Upper lobe of left lung (tissue), 6 donors: ENCODE data around the gene SDHA. TPM values are rescaled to one million over a fixed set of nuclear protein-coding genes. Genes with fewer than 3 reads are reported as not detected.
"Not testable (repeated sequence)": the region's sequence is repeated elsewhere in the genome, so short reads cannot be mapped to it uniquely, and the experiment has no call there.

Experiments
- ATAC-seq, 2 donors: fragments of 200-7000 bp; cut with Tn5 transposase; one replicate each; pipeline ENCODE4 v1.9.1; 2022; ENCODE audit warnings: mild to moderate bottlenecking in 2 of 2, moderate library complexity in 2 of 2; ENCODE audit not compliant: low FRiP score in 2 of 2
- DNase-seq, 2 donors: peaks; one replicate each; pipeline ENCODE4 v3.0.0-alpha.2; 2019 to 2020
- H3K27ac ChIP-seq, 4 donors: fragments of 200-600 bp; sonication (generic); one replicate each; pipeline ENCODE4 v1.5.1; 2016 to 2019
- H3K27me3 ChIP-seq, 4 donors: fragments of 200-600 bp; sonication (generic); one replicate each; pipeline ENCODE4 v1.5.1; 2017 to 2019
- H3K36me3 ChIP-seq, 4 donors: fragments of 200-600 bp; sonication (generic); one replicate each; pipeline ENCODE4 v1.5.1; 2016 to 2019
- H3K4me1 ChIP-seq, 4 donors: fragments of 200-600 bp; sonication (generic); one replicate each; pipeline ENCODE4 v1.5.1; 2018 to 2019
- H3K4me3 ChIP-seq, 4 donors: fragments of 200-600 bp; sonication (generic); one replicate each; pipeline ENCODE4 v1.5.1; 2017 to 2019; ENCODE audit warnings: mild to moderate bottlenecking in 2 of 4, moderate library complexity in 1 of 4
- H3K9me3 ChIP-seq, 4 donors: fragments of 200-600 bp; sonication (generic); one replicate each; pipeline ENCODE4 v1.5.1; 2018 to 2019
- EP300 ChIP-seq, 4 donors: sonication (generic); formaldehyde crosslinking; IDR thresholded peaks; one replicate each; pipeline ENCODE4 v1.5.1; 2017; ENCODE audit warnings: antibody characterized with exemption in 4 of 4, control low read depth in 2 of 4
- POLR2A ChIP-seq, 4 donors: fragments of 450-650 bp; IDR thresholded peaks; one replicate each; pipeline ENCODE4 v1.5.1; 2016 to 2017; ENCODE audit warnings: antibody characterized with exemption in 4 of 4, mild to moderate bottlenecking in 2 of 4
- POLR2AphosphoS5 ChIP-seq, 2 donors: sonication (generic); formaldehyde crosslinking; IDR thresholded peaks; one replicate each; pipeline ENCODE4 v1.5.1; 2017; ENCODE audit warnings: antibody characterized with exemption in 2 of 2
- WGBS, 2 donors: methylation state at CpG; one replicate each; pipeline ENCODE4 v1.1.5; 2017 to 2018; 5-methylcytosine and 5-hydroxymethylcytosine counted together
- total RNA-seq, 6 donors: library from RNA; depleted of rRNA in 4 of 6; stranded (reverse); fragments of >200 nt in 4 of 6; gene quantifications; one replicate each; pipeline versions ENCODE4 v1.1.0 to v1.2.1, GENCODE V29; 2016 to 2021
- TF ChIP-seq, protein P1 (sequence below), 6 experiments: fragments of 450-650 bp in 4 of 6; fragments of 200-600 bp in 2 of 6; sonication (generic) in 2 of 6; IDR thresholded peaks; one replicate each; pipeline ENCODE4 v1.5.1; 2016 to 2019; ENCODE audit warnings: antibody characterized with exemption in 6 of 6
- donor health status: DM: no; HTN: no; CAD: no; lungs with moderate emphysema.
- donor health status: DM: no; HTN: yes; CAD: no; lungs with severe emphysema.

The SDHA gene
- total RNA-seq, 6 donors from 2014 or later = 64.0 to 123 (median 95.1) TPM

DNA sequence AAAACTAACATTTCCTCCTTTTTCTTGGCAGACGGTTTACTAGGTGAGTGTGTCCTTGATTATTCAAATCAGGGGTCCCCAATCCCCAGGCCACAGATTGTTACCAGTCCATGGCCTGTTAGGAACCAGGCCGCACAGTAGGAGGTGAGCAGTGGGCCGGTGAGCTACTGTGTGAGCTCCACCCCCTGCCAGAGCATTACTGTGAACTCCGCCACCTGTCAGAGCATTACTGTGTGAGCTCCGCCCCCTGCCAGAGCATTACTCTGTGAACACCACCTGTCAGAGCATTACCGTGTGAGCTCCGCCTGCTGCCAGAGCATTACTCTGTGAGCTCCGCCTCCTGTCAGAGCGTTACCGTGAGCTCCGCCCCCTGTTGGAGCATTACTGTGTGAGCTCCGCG lies 39.0 kb downstream of the SDHA start:
- peaks cover 11 to 52% (median 35%) of the 10 kb centered on the region in 4 donors for H3K36me3 ChIP-seq

DNA sequence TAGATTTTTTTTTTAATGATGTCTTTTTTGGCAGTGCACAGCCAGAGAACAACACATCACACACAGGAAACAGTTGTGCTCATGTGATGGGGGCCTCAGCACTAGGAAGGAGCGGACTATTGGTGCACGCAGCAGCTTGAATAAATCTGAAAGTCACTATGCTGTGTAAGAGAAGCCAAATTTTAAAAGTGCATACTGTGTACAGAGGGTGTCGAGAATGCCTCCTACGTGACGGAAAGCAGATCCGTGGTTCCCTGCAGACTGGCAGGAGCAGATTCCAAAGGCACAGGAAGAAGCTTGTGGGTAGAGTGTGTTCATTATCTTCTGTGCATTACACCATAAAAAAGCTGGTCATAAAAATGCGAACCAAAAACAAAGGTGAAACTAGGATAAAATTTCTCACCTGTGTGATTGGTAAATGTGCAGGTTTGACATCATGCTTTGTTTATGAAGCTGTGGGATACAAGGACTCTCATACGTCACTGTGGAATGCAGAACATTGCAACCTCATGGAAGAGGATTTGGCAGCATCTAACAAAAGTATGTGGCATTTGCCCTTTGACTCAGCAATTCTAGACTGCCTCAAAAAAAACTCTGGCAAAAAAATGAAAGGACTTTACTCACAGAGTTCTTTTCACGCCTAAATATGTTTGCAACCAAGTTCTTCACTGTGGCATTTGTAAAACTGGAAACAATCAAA lies 45.3 kb downstream of the SDHA start:
- not testable (repeated sequence) for DNase-seq, H3K27me3 ChIP-seq, H3K9me3 ChIP-seq, H3K4me3 ChIP-seq, H3K4me1 ChIP-seq
- 65 to 74% methylated on average over 9 of the region's 9 CpGs for WGBS, 2 donors
- peak in 1 of 2 donors; percentile 79 for ATAC-seq
- Histone ChIP-seq H3K36me3 (peaks cover 0 to 34% (median 18%) of the 10 kb centered on the region in 4 donors), H3K27ac (peak overlapping the region in 3 of 4 donors; percentile 16 to 71 (median 22))

More for the DNA sequence above, 39.0 kb downstream of the SDHA start:
- no peaks in the 10 kb centered on the region for H3K9me3 ChIP-seq
- H3K4me1 ChIP-seq = peaks cover 0 to 5% (median 4%) of the 10 kb centered on the region in 4 donors
- H3K27me3 ChIP-seq = no peaks in the 10 kb centered on the region
- ATAC-seq = no peak
- H3K4me3 ChIP-seq = no peak overlapping the region
- TF ChIP-seq EP300 (IDR thresholded peaks at IDR 0.05) = no peak
- TF ChIP-seq POLR2AphosphoS5 (IDR thresholded peaks at IDR 0.05) = no peak
- no peak for TF ChIP-seq POLR2A (IDR thresholded peaks at IDR 0.05)
- TF ChIP-seq, protein P1, sequence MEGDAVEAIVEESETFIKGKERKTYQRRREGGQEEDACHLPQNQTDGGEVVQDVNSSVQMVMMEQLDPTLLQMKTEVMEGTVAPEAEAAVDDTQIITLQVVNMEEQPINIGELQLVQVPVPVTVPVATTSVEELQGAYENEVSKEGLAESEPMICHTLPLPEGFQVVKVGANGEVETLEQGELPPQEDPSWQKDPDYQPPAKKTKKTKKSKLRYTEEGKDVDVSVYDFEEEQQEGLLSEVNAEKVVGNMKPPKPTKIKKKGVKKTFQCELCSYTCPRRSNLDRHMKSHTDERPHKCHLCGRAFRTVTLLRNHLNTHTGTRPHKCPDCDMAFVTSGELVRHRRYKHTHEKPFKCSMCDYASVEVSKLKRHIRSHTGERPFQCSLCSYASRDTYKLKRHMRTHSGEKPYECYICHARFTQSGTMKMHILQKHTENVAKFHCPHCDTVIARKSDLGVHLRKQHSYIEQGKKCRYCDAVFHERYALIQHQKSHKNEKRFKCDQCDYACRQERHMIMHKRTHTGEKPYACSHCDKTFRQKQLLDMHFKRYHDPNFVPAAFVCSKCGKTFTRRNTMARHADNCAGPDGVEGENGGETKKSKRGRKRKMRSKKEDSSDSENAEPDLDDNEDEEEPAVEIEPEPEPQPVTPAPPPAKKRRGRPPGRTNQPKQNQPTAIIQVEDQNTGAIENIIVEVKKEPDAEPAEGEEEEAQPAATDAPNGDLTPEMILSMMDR (IDR thresholded peaks at IDR 0.05) = no peak
- 92 to 95% methylated on average over 11 to 13 of the region's 13 CpGs for WGBS, 2 donors
- H3K27ac ChIP-seq = no peak overlapping the region
- no peak for DNase-seq

DNA sequence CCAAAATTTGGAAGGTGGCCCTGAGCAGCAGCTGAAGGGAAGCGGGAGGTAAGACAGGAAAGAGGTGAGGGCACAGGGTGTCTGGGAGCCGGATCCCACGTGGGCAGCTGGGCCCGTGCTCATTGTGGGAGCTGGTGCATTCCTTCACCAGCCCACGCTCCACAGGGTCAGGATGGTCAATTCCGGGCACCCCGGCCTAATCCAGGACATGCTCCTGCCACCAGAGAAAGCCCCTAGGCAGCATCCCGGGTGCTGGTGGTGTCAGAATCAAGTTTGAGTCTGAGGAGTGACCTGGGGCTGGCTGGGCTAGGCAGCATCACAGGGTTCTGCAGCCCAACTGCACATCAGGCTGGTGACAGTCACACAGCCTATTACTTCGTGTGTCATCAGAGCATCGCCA lies 46.2 kb downstream of the SDHA start:
- no peak for DNase-seq
- WGBS, 2 donors = 88 to 89% methylated on average over 6 to 10 of the region's 10 CpGs
- peak; percentile 26 to 36 for ATAC-seq
- Histone ChIP-seq H3K4me1 (peaks cover 0 to 9% (median 3%) of the 10 kb centered on the region in 4 donors), H3K27me3 (no peaks in the 10 kb centered on the region), H3K27ac (peak overlapping the region in 2 of 4 donors; percentile 14 to 71), H3K9me3 (no peaks in the 10 kb centered on the region), H3K4me3 (no peak overlapping the region), H3K36me3 (peaks cover 0 to 31% (median 15%) of the 10 kb centered on the region in 4 donors)
- TF ChIP-seq EP300 (IDR thresholded peaks at IDR 0.05) = no peak
- no peak for TF ChIP-seq POLR2A (IDR thresholded peaks at IDR 0.05)
- TF ChIP-seq POLR2AphosphoS5 (IDR thresholded peaks at IDR 0.05) = no peak
- TF ChIP-seq, protein P1 (IDR thresholded peaks at IDR 0.05) = no peak

DNA sequence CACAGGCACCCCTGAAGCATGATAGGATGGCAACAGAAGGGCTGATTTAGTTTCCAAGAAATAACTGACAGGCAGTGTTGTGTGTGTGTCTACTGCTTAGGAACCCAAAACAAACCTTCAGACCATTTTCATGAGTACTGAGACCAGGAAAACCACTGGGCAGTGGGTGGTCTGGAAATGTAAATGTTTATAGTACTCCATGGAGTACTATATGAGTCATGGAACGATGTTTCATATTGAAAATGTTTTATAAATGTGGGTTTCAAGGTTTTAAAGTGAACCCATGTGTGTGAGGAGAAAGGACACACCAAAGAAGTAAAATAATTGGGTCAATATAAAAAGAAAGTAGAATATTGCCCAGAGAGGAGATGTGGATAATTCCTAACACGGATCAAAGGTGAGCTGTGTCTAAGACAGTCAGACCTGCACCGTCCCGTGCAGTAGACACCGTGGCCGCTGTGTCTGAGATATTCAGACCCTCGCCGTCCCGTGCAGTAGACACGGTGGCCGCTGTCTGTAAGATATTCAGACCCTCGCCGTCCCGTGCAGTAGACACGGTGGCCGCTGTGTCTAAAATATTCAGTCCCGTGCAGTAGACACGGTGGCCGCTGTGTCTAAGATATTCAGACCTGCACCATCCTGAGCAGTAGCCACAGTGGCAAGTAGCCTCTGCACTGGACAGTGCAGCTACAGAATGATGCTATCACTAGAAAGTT lies 48.3 kb downstream of the SDHA start:
- H3K36me3 ChIP-seq = peaks cover 0 to 31% (median 15%) of the 10 kb centered on the region in 4 donors
- 93 to 95% methylated on average over 17 to 19 of the region's 19 CpGs for WGBS, 2 donors
- H3K27ac ChIP-seq, H3K4me3 ChIP-seq, H3K9me3 ChIP-seq, H3K27me3 ChIP-seq, DNase-seq: not testable (repeated sequence)
- H3K4me1 ChIP-seq = peaks cover 0 to 10% (median 4%) of the 10 kb centered on the region in 4 donors
- peak in 1 of 2 donors; percentile 76 for ATAC-seq

DNA sequence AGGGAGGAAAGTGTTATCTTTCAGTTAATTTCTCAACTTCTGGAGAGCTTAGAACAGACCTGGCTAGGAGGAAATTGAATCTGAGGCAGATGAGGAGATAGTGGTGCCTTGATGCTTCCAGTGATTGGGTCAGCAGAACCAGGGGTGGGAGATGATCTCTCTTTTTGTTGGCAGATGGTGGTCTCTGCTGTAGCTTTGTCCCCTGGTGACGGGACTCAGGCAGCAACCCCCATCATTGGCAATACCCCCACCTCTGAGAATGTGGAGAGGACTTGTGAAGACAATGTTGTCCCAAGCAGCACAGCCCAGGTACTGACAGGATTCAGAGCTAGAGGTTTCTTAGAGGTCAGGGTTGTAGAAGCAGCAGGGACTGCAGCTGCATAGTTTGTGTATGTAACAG lies 49.6 kb downstream of the SDHA start:
- Histone ChIP-seq H3K27ac (no peak overlapping the region), H3K4me3 (no peak overlapping the region), H3K36me3 (peaks cover 0 to 31% (median 15%) of the 10 kb centered on the region in 4 donors), H3K27me3 (no peaks in the 10 kb centered on the region), H3K4me1 (peaks cover 0 to 12% (median 7%) of the 10 kb centered on the region in 4 donors), H3K9me3 (no peaks in the 10 kb centered on the region)
- no peak for DNase-seq
- TF ChIP-seq POLR2AphosphoS5 (IDR thresholded peaks at IDR 0.05) (no peak), EP300 (IDR thresholded peaks at IDR 0.05) (no peak), POLR2A (IDR thresholded peaks at IDR 0.05) (no peak)
- TF ChIP-seq, protein P1 (IDR thresholded peaks at IDR 0.05) = no peak
- WGBS, 2 donors = 88 to 100% methylated on average over 1 of the region's 1 CpG
- ATAC-seq = no peak
